HG03095 (cell line): ENCODE measurements around the gene SLC51B.
"Not testable (repeated sequence)": the region's sequence is repeated elsewhere in the genome, so short reads cannot be mapped to it uniquely, and the experiment has no call there.

Source experiments
- ATAC-seq: cut with Tn5 transposase; IDR thresholded peaks from one replicate; pipeline ENCODE4 v1.9.1; 2021; ENCODE audit warnings: moderate library complexity; ENCODE audit not compliant: unreplicated experiment

SLC51B gene

DNA sequence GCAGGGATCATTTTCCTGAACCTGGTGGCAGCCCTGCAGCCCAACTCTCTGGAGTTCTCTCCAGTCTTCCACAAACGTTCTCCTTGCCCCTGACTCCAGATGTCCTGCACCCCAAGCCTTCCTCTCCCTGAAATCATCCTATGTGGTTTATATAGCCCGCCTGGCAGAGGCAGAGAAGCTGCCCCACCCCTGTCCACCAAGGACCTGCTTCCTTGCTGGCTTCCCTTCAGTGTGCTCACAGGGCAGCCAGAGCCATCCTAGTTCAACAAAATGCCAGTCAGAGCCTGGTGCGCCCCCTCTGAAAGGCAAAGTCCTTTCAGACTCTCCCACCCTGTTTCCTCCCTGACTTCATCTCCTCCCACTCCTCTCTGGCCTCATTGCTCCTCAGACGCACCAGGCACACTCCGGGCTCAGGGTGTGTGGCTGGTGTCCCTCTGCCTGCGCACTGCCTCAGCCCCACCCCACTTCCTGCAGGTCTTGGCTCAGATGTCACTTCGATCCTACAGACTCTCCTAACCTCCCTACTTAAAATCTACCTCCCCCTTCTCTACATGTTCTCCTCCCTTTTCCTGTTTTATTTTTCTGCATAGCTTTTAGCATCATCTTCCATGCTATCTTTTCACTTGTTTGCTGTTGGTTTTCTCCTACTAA lies 37.2 kb downstream of the SLC51B start:
- no peak for ATAC-seq

DNA sequence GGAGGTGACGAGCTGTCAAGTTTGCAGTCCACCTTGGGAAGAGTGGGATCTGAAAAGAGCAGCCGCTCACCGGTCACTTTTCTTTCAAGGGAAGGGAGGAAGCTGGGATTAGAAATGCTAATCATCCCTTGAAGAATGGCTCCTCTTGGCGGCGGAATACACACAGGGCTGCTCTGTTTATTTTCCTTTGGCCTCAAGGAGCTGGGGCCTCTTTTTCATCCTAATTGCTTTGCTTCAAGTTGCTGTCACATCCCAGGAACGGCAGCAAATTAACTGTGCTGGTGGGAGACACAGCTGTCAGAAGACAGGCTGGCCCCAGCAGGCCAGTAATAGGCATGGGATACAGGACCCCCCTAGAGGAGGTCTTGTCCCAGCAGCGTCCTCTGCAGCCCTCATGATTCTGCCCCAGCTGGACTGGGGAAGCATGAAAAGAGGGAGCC lies 38.1 kb downstream of the SLC51B start:
- ATAC-seq = no peak

DNA sequence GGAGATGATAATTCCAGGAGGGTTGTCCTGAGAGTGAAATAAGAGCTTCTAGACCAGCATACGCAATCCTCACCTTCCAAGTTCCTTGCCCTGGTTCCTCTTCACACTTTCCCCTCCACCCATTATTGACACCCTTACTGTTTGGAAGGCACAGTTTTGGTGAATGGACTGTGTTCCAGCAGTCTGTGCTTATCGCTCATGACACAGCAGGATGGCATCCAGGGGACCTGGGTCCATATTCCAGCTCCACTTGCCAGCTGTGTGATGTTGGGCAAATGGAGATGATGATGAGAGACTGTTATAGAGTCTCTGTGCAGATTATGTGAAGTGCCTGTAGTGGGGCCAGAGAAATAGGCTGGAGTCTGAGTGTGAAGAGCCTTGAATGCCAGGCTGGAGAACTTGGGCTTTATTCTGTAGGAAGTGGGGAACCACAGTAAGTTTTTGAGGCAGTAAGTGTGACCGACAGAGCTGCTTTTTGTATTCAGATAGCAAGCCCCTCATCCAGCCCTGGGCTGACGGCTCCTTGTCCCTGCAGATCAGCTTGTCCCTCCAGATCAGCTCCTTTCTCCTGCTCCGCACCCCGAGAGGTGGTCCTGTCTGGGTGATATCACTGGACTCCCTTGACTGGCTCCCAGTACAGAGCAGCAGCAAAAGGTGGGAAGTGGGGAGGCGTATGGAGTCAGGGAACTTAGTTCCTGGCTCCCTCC lies 39.5 kb downstream of the SLC51B start:
- no peak for ATAC-seq

DNA sequence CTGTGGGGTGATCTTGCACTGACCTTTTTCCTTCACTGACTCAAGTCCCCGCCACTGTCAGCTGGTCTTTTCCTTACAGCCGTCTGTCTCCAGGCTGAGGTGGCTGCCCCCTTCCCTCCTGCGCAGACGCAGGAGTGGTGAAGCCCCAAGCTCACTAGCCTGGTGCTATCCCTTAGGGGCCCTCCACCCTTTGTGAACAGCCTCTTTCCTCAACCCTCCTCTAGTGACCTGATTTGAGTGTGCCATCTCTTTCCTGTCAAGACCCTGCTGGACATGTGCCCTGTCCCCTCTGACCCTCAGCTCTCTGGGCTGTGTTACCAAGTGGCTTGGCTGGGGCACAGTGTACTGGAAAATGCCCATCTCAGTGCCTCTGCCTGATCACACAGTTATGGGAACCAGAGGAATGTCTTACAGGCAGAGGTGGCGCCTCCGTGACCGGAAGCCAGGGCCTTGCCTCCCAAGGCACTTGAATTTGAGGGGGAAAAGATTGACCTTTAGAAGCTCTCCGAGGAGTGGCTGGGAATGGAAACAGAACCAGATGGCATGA lies 40.1 kb downstream of the SLC51B start:
- ATAC-seq = no peak

DNA sequence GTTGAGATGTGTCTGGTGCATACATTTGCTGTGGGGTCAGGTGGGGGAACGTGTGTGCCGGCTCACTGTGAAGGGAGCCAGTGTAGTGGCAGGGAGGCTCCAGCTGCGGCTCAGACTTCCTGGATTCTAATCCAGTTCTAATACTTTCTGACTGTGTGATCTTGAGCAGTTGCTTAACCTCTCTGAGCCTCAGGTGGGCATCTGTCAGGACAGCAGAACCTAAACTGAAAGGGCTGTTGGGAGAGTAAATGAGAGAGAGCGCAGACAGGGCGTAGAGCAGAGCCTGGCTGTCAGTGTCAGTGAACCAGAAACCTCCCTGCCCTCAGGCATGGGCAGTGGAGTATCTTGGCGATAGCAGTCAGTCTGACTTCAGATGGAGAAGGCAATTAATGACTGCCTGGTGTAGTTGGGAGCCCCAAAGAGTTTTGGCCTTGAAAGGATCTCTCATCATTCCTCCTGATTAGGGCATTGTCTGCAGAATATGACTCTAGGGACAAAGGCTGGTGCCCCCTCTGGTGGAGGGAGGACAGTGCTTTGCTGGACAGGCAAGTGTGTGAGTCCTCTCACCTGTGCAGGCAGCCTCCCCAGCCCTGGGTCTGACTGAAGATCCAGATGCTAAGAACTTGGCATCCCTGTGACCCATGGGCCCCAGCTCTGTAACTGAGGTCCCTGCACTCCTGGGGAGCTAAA lies 40.9 kb downstream of the SLC51B start:
- no peak for ATAC-seq

DNA sequence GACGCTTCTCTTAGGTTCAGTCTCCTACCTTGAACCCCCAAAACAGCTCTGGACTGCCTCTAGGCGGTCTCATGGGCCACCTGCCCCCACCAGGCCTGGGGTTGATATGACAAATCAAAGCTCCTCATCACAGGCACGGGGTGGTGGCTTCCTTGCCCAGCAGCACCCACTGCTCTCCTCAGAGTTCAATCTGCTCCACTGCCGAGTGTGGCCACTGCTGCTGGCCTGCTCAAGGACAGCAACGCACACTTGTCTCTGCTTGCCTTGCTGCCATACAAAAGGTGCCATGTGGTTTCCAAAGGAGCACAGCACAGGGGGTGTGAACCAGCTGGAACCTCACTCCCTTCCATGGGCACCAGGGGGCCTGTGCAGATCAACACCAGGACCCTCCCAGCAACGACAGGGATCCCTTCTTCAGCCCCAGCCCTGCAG lies 41.5 kb downstream of the SLC51B start:
- no peak for ATAC-seq

GRCh38 chr15:65087411-65087810 lies 42.2 kb downstream of the SLC51B start:
- ATAC-seq = no peak

DNA sequence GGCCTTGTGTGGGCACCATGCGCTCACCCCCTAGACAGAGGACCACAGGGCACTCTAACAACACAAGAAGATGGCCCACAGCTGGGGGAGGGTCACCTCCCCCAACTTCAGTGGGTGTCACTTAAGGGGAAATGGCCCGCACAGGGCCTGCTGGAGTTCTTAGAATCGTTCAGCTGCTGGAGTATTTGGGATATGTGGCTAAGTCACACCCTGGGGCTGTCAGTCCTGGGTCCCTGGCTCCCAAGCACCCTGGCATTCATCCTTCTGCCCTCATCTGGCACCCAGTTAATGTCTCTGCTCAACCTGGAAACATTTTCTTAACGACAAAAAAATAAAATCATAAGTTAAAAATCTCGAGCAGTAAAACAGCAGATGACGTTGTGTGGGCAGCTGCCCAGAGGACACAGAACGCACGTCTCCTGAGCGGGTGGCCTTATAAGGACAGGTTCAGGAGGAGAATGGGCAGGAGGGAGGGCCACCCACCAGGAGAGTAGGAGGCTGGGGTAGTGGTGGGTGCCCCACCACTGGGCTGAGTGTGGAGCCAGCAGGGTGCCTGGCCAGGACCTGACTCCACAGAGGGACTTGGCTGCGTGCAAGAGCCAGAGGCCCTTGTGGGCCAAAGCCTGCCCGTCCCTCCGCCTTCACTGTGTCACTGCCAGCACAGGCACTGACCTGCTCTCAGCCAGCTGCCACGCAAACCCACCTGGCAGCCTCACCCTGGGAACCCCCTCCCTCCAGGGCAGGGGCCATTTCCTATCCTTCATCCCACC lies 42.9 kb downstream of the SLC51B start:
- ATAC-seq = no peak

GRCh38 chr15:65088643-65089021 lies 43.4 kb downstream of the SLC51B start:
- ATAC-seq = no peak

DNA sequence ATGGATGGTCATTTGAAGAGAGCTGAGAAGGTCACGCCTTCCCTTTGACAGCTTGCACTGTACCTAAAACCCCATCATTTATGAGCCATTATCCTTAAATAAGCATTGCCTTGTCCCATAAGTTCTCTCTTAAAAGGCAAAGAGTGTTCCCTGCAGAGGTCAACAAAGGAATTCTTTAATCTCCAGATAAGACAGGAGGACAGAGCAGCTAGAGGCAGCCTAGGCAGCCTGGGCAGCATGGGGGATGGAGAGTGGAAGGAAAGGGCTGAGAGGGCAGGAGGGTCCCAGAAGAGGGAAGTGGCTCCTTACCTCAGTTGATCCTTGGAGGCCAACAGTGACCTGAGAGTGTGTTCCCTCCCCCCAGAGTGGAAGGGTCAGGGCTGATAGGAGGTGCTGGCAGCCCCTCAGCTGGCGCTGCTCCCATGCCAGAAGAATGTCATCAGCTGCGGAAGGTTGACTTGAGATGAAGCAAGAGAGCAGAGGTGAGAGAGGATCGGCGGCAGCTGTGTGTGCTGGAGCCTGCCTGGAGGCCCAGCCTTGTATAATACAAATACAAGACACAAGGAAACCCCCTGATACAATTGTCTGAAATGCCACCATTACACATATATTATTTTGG lies 44.1 kb downstream of the SLC51B start:
- no peak for ATAC-seq

DNA sequence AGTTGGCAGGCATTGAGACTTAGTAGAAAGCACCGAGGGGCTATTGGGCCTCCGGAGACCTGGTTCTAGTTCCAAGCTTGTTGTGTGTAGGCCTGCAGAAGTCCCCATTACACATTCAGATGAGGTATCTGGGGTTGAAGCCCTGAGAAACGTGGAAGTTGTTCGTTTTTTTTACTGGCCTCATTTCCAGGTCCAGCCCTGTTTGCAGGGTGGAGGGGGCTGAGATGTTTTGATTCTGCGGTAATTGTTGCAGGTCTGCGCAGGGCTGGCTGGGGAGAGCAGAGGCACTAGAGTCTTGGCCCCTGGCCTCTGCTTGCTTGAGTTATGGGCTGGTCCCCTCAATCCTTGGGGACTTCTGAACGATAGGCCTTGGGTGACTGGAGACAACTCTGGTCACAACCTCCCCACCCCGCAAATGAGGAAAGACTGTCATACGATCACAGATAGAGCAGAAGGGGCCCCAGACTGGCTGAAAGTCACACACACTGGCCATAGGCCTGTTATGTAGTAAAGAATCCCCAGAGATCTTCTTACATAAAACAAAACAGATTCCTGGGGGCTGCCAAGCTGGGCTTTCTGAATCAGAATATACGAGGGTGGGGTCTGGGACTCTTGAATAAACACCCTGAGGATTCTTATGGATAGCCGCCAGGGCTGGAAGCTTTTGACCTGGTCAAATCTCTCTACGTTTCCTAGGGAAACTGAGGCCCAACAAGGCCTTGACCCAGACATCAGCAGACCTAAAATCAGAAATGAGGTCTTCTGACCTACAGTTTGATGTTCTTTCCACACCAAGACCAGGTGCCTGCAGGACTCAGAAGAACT lies 47.0 kb downstream of the SLC51B start:
- ATAC-seq = no peak

DNA sequence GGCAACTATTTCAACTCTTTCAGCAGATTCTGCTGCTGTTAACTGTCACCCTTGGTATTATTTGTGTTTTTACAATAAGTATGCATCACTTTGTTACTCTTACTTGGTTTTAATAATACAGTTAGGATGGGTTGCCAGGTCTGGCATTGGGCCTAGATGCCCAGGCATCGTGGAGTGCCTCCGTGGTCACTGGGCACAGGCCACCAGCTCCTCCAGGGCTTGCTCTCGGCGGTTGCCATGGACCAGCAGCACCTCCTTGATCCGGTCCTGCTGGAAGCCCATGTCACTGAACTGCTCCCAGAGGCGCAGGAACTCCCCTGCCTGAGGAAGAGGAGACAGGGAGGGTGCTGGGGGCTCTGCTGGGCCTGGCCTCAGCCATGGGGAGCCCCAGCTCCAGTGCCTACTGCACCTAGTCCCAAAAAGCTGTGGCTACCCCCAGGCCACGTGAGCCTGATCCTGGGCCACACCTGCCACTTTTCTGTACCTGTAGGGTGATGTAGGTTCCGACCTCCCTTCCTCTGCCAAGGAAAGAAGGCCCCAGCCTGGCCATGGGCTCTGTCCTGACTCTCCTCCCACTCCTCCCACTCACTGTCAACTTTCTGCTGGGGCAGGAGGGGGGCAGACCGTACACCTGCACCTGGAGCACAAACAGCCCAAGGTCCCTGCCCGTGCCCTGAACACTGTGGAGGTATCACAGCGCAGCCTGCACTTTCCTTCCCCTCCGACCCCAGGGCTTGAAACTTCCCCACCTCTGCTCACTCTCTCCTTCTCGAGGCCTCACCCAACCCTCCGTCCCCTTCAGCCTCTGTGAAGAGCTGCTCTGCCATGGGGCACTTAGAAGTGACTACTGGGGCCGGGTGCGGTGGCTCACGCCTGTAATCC lies 48.0 kb downstream of the SLC51B start:
- ATAC-seq = no peak

DNA sequence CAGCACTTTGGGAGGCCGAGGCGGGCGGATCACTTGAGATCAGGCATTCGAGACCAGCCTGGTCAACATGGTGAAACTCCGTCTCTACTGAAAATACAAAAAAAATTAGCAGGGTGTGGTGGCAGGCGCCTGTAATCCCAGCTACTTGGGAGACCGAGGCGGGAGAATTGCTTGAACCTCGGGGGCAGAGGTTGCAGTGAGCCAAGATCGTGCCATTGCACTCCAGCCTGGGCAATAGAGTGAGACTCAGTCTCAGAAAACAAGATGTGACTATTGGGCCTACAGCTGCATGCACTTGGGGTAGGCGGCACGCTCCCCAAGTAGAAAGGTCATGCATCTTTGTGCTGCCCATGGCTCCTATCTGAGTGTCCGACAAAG lies 48.6 kb downstream of the SLC51B start:
- not testable (repeated sequence) for ATAC-seq

DNA sequence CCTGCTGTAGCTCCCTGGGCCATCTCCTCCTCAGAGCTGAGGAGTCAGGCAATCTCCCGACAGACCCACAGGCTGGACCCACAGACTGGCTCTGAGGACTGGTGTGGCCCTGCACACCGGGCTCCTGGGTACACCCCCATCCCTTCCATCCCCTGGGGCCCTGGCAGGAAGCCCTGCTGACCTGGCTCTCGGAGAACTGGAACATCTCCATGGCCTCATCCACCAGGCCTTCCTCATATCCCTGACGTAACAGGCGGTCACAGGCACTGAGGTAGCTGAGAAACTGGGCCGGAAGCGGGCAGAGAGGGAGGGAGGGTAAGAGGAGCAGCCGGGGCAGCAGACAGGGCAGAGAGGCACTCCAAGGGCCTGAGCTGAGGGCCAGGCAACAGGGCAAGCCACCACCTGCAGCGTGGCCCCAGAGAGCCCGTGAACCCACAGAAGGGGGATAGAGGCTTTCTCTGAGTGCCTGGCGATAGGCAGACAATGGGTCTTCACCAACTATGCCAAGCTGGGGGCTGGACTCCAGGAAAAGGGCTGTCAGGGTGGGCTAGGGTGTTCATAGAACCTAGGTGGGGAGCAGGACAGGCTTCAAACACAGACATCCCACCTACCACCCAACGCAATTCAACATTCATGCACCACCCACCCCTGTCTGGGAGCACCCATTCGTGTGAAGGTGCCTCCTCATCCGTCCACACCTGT lies 49.3 kb downstream of the SLC51B start:
- ATAC-seq = no peak

DNA sequence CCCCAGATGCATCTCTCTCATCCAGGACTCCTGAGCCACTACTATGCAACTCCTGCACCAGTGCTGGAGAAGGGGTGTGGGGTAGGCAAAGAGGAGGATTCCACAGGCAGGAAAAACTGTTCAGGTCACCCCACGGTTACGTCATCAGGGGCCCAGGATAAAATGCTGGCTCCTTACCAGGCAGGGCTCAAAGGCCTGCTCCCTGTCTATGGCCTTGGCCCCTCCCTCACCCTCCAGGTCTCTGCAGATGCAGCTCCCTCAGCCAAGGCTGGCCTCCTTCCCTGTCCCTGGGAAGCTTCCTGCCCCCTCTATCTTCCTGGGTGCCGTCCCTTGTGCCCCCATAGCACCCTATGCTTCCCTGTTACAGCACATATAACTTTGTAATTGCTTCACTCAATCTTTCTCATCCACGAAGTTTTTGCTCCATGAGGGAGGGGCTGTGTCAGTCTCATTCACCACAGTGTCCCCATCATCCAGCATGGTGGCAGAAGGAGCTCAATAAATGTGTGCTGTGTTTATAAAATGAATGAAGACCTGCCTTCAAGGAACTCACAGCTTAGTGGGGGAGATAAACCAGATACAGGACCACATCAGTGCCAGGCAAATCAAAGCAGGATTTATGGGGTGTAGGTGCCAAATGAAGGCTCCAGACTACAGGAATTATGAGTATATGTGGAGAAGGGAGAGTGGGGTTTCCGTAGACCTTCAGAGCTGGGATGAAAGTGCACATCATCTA lies 50.0 kb downstream of the SLC51B start:
- no peak for ATAC-seq

DNA sequence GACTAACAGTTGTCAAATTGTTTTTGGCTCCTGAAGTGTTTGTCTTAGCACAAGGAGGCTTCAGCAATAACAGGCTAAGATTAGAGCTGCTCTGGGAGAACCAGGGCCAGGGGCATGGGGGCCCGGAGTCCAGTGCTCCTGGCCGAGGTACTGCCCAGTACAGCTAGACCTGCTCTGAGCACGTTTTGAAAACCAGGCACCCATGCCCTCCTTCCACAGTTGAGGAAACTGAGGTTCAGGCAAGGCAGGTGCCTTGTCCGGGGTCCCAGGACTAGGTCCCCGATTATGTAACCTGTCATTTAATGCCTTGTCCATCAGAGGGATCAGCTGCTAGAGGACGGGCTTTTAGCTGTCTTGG lies 50.5 kb downstream of the SLC51B start:
- ATAC-seq = no peak

DNA sequence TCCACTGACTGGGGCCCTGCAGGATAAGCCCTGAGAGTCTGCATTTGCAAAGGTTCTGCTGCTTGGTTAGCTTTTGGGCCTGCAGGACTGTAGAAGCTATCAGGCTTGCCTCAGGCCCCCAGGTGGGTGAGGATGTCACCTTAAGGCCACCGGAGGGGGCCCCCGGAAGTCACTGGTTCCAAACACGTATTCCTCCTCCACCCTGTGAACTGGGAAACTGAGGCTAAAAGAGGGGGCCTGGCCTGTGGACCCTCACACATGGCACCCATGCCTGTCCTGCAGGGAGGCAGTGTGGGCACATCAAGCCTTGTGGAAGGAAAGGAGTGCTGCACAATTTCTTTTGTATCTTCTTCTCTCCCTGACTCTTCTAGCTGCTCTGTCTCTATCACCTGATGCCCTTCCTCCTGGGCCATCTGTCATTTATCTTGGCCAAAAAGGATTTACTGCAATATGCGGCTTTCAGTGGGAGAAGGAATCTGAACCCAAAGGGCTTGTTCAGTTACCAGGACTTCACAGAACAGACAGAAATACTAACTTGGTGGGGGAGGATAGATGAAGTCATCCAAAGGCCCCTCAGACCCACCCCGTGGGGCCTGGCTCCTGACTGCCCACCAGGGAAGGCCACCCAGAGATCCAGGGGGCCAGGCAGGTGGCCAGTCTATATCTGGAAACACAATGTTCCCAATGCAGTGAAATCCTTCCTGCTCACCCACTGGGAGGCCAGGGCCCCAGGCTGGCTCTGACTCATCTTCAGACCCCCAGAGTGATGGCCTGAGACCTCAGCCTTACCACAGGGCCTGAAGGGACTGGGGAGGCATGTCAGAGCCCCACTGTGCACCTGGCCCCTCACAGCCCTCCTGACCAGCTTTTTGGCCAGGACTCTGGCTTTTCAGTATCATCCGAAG lies 51.5 kb downstream of the SLC51B start:
- no peak for ATAC-seq
